Measurements from ENCODE around the gene MED10.

MED10 gene

DNA sequence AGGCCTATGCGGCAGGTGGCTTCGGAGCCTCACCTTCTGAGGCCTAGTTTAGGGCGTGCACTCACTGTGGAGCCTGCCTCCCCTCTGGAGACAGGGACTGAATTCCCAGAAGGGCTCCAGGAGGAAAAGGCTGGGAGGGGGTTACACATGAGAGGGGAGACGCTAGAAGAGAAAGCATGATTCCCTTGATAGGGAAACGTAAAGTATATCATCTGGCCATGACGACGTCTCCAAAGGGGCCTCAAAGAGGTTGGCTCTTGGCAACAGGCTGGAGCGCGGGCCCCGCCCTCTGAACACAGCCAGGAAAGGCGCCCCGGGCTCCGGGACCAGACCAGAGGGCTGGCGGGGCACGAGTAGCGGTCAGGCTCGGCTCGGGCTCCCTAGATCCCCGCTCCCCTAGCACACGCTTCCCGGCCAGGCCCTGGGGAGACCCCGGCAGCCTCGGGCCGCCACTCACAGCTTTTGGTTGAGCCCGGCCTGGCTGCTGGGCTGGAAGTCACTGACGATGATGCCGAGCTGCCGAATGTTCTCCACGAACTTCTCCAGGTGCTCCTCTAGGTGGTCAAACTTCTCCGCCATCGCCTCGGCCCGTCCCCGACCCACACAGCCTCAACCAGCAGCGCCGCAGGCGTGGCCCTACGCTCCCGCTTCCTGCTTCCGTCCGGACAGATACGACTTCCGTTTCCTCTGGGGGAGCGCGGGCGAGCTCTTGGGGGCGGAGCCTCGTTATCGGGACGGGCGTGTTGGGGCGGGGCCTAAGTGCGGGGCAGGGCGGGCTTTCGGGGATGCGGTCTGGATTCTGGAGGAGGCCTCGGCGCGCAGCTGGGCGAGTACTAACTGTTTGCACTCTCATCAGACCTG is at the start of gene MED10:
TSS of gene MED10 (minus strand) at position 643 of the 861 bp plus-strand sequence. CDS start at position 579, 64 bp downstream.
- DNase-seq, result peak; percentile 91

- no peak for DNase-seq
Measured at GRCh38 chr5:6427694-6428093, 49.3 kb upstream of the MED10 start.

DNA sequence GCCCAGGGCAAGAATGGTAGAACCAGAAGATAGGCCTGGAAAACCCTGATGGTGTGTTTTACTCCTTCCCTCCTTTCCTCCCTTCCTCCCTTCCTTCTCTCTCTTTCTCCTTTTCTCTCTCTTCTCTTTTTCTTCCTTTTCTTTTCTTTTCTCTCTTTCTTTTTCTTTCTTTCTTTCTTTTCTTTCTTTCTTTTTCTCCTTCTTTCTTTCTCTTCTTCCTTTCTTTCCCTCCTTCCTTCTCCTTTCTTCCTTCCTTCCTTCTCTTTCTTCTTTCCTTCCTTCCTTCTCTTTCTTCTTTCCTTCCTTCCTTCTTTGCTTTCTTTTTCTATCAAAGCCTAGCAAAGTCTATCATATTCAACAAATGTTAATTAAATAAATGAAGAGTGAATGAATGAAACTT is 46.4 kb upstream of the MED10 start:
- DNase-seq, result no peak

DNA sequence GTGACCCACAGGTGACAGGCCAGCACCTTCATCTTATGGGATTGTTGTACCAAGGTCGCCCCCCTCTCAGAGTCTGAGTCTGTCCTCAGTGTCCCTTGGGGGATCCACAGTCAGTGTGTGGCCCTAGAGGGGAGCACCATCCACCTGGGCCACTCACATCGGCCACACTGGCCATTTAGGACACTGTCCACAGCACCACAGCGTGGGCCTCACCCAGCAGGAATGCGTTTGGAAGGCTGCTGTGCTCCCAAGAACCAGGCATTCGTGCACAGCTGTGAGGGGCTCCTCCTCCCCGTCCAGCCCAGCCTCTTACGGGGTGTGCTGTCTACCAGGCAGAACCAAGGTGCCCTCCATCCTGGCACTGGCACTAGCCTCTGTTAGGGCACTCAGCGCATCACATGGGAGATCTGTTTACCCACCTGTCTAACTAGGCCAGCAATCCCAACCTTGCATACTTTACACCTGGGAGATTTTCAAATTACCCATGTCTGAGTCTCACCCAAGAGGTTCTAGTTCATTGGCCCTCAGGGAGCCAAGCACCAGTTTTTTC is 45.8 kb upstream of the MED10 start:
- peak; percentile 62 for DNase-seq

DNA sequence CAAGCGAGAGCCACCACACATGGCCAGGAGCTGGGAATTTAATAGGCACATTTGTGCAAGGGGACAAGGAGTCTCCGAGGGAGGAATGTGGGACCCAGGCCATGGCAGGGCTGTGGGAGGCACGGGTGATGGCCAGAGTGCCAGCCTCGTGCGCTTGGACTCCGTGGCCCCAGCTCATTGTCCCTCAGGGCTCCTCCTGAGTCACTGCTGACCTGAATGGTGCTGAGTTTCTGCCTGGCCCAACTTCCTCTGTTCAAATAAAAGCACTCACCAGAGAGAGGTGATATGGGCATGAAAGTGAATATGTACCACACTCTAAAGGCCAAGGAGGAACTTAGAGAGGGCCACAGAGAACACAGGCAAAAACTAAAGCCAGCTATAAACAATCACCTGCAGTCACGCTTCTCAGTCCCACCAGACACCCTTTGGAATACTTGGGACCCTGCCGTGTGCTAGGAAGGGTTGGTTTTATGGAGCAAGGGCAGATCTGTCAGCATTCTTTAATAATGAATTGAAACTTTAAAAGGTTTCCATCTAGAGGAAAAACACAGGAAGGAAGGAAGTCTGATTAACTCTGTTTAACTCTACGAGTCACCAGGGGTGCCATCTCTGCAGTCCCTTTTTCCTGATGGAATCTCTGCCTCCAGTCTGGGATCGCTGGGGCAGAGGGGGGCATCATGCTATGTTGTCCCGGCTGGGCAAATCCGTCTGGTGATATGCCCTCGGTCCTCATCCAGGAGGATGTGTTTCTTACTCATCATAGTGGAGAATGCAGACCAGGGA is 45.2 kb upstream of the MED10 start:
- DNase-seq, result no peak

- peak; percentile 89 for DNase-seq
Measured at GRCh38 chr5:6419340-6419852, 41.0 kb upstream of the MED10 start.

DNA sequence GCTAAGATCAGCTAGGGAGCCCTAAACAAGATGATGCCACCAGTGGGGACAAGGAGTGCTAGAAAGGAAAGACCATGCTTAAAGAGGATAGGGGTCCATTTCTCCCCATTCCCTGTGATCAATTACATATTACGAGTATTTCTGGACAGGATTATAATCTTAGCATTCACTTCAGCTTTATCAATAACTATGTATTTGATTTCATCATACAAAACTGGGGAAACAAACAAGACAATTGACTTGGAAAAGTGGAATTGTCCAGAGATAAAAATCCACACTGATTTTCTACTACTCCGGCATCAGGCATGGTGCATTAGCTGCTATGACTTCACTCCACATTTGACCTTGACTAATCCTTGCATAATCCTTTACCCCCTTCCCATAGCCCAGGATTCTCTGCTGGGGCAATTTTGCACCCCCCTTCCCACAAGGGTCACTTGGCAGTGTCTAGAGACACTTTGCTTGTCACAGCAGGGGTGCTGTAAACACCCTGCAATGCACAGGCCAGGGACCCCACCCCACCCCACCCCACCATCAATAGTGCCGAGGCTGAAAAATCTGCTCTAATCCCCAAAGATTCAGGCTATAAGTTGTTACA is 40.4 kb upstream of the MED10 start:
- DNase-seq, result no peak

DNA sequence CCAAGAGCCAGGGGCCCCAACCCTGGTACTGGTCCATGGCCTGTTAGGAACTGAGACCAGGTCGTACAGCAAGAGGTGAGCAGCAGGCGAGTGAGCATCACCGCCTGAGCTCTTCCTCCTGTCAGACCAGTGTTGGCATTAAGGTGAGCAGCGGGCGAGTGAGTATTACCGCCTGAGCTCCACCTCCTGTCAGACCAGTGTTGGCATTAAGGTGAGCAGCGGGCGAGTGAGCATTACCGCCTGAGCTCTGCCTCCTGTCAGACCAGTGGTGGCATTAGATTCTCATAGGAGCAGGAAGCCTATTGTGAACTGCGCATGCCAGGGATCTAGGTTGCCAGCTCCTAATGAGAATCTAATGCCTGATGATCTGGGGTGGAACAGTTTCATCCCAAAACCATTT is 39.3 kb upstream of the MED10 start:
- no peak for DNase-seq

GRCh38 chr5:6412811-6413210 is 34.5 kb upstream of the MED10 start:
- no peak for DNase-seq

GRCh38 chr5:6411141-6411540 is 32.8 kb upstream of the MED10 start:
- no peak for DNase-seq

- no peak for DNase-seq
Measured at GRCh38 chr5:6410421-6410820, 32.1 kb upstream of the MED10 start.

GRCh38 chr5:6408627-6409446 is 30.5 kb upstream of the MED10 start:
- DNase-seq, result no peak

DNA sequence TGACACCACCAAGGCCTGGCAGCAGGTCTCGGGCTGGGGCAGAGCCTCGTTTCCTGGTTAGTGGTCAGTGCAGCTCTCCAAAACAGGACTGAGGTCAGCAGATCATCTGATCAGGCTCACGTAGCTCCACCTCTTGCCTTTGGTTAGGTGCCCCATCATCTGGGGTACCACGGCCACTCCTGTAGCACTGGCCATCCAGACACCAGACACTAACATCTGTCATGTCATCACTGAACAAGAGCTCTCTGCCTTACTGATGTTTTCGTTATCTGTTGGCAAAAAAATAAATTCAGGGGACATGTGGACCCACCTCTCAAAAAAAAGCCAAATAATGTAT is 29.9 kb upstream of the MED10 start:
- no peak for DNase-seq

DNA sequence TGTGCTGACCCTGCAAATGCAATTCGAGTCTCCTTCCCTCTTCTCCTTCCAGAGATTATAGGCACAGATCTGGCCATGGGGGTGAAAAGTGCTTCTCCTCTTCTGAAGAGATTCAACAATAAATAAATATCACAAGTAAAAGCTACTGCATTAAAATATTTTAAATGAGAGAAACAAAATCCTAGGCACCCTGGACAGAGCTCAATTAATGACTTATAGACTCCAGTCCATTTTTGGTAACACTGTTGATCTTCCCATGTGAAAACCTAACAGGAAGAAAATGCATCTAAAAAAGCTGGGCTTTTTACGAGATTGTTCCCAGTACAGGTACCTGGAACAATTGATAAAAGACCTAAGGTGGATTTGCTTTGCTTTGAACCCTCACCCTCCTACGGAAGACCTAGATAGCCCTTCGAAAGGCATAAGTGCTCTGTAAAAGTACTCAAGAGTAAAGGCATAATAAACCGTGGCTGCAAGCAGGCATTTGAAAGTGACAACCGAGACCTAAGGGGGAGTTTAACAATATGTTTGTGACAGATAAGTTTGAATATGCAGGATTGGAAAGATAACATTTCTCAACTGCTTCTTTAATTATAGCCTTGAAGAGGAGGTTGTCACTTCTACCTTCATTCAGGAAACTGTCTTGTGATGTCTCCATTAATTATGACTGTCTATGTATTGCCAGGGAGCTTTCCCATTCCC is 29.4 kb upstream of the MED10 start:
- no peak for DNase-seq

GRCh38 chr5:6405591-6405990 is 27.2 kb upstream of the MED10 start:
- DNase-seq, result no peak

- DNase-seq, result no peak
Measured at GRCh38 chr5:6404129-6404528, 25.8 kb upstream of the MED10 start.

DNA sequence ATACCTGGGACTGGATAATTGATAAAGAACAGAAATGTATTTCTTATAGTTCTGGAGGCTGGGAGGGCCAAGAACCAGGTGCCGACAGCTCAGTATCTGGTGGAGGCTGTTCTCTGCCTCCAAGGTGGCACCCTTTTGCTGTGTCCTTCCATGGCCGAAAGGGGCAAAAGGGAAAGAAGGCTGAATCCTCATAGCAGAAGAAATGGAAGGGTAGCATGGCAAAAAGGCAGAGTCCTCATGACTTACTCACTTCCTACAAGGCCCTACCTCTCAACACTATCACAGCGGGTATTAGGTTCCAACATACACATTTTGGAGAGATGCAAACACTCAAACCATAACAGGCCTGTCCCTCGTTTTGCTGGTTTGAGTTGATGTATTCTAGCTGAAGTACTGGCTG is 25.1 kb upstream of the MED10 start:
- peak; percentile 7 for DNase-seq

GRCh38 chr5:6402939-6403338 is 24.6 kb upstream of the MED10 start:
- no peak for DNase-seq

DNA sequence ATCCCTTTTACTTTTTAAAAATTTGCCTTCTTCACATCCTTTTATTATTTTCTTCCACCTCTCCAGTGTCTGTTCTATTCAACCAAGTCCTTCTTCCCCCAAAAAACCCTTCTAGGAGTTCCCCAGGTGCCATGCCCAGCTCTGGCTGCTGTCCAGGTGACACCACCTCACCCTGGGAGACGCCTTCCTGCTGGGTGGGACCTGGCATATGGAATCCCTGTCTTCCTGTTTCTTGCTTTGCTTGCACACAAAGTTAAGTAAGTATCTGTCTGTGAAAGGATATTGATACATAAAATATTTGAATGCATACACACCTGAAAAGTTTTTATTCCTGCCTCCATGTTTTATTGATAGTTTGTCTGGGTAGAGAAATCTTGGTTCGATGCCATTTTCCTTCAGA is 23.1 kb upstream of the MED10 start:
- DNase-seq, result no peak

DNA sequence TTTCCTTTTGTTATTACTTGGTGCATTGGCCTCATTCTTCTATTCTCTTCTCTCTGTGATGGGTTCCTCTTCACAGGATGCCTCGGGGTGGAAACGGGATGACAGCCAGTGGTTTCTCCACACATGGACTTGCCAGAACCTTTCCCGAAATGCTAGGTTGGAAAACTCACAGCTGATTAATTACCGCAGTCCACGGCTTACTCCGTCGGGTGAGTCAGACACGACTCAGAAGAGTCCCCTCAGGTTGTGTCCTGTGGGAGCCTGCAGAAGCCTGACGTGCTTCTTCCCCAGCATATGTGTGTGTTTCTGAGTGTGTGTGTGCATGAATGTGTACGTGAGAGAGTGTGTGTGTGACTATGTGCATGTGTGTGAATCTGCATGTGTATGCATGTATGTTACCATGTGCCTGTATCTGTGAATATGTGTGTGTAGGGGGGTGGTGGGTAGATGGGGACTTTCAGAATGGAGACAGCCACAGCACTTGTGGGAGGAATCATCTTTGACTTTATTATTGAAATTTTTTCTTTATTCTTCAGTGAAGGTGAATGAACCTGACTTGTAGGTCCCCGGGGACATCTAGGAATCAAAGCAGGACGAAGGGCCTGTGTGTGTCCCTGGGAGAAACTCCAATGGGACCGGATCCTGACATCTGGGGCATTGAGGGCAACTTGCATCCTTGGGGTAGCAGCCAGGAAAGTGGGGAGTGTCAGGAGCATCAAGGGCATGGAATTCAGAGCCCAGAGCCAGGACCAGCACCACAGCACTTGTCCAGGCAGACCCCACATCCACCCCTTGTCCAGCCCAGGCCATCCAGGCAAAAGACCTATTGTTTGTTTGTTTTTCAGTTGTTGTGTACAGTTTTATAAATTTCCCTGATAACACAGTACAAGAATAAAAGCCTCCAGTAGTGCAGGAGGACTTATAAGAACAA is 21.9 kb upstream of the MED10 start:
- no peak for DNase-seq

All from NCI-H2029 (cell line).